HCEC 1CT (cell line): ENCODE data around the gene AGAP1.

ENCODE experiments used
- DNase-seq: peaks from one replicate; pipeline ENCODE4 v3.0.0-alpha.2; 2017

The AGAP1 gene

GRCh38 chr2:235553291-235553690 lies 59.4 kb downstream of the AGAP1 start:
- DNase-seq, result no peak

- DNase-seq, result no peak
These were observed 59.9 kb downstream of the AGAP1 start for GRCh38 chr2:235553696-235554100.

GRCh38 chr2:235554385-235554784 lies 60.5 kb downstream of the AGAP1 start:
- DNase-seq, result no peak

- DNase-seq, result no peak
These were observed 61.1 kb downstream of the AGAP1 start for GRCh38 chr2:235554936-235555335.

- no peak for DNase-seq
These were observed 61.5 kb downstream of the AGAP1 start for GRCh38 chr2:235555371-235555770.

GRCh38 chr2:235556086-235556485 lies 62.2 kb downstream of the AGAP1 start:
- no peak for DNase-seq

GRCh38 chr2:235556901-235557300 lies 63.1 kb downstream of the AGAP1 start:
- DNase-seq, result no peak

- DNase-seq, result no peak
These were observed 64.1 kb downstream of the AGAP1 start for GRCh38 chr2:235557903-235558302.

- no peak for DNase-seq
These were observed 64.7 kb downstream of the AGAP1 start for GRCh38 chr2:235558572-235558971.

- no peak for DNase-seq
These were observed 66.5 kb downstream of the AGAP1 start for GRCh38 chr2:235560345-235560744.

GRCh38 chr2:235561450-235561849 lies 67.6 kb downstream of the AGAP1 start:
- no peak for DNase-seq

- no peak for DNase-seq
These were observed 68.4 kb downstream of the AGAP1 start for GRCh38 chr2:235562065-235562747.

GRCh38 chr2:235563056-235563910 lies 69.4 kb downstream of the AGAP1 start:
- no peak for DNase-seq

GRCh38 chr2:235564066-235564465 lies 70.2 kb downstream of the AGAP1 start:
- DNase-seq, result no peak

GRCh38 chr2:235564884-235565530 lies 71.2 kb downstream of the AGAP1 start:
- DNase-seq, result no peak

GRCh38 chr2:235566415-235566814 lies 72.6 kb downstream of the AGAP1 start:
- DNase-seq, result no peak

GRCh38 chr2:235566931-235567495 lies 73.2 kb downstream of the AGAP1 start:
- DNase-seq, result no peak

- DNase-seq, result no peak
These were observed 74.0 kb downstream of the AGAP1 start for GRCh38 chr2:235567842-235568241.

GRCh38 chr2:235568431-235568830 lies 74.6 kb downstream of the AGAP1 start:
- no peak for DNase-seq

- DNase-seq, result no peak
These were observed 76.0 kb downstream of the AGAP1 start for GRCh38 chr2:235569837-235570236.

- DNase-seq, result no peak
These were observed 76.4 kb downstream of the AGAP1 start for GRCh38 chr2:235570256-235570655.

- no peak for DNase-seq
These were observed 77.3 kb downstream of the AGAP1 start for GRCh38 chr2:235570966-235571692.

- no peak for DNase-seq
These were observed 78.7 kb downstream of the AGAP1 start for GRCh38 chr2:235572592-235572991.
